Adrenal gland (tissue), 12 donors: Measurements from ENCODE around the gene SPTBN1. TPM values are rescaled to one million over a fixed set of nuclear protein-coding genes. Genes with fewer than 3 reads are reported as not detected.

Experiments used
- DNase-seq, 7 donors: peaks; one replicate each; pipeline ENCODE4 v3.0.0-alpha.2; 2019 to 2020
- H3K27ac ChIP-seq, 5 donors: fragments of 200-600 bp; sonication (generic) in 4 of 5; 1 replicate in 3 of 5; 2 replicates in 2 of 5; pipeline versions ENCODE4 v1.5.1 to v1.8.0; 2016 to 2020; ENCODE audit warnings: mild to moderate bottlenecking in 1 of 5
- H3K27me3 ChIP-seq: fragments of 200-600 bp; 2 replicates; pipeline ENCODE4 v1.8.0; 2021
- H3K36me3 ChIP-seq, 2 donors: fragments of 200-600 bp; replicated peaks in 1 of 2; 1 replicate in 1 of 2; 2 replicates in 1 of 2; pipeline versions ENCODE4 v1.5.1 to v1.8.0; 2018 to 2022
- H3K4me1 ChIP-seq, 2 donors: fragments of 200-600 bp; replicated peaks in 1 of 2; 1 replicate in 1 of 2; 2 replicates in 1 of 2; pipeline versions ENCODE4 v1.5.1 to v1.8.0; 2018 to 2021
- H3K4me3 ChIP-seq, 4 donors: fragments of 200-600 bp; sonication (generic) in 3 of 4; one replicate each; pipeline ENCODE4 v1.5.1; 2016 to 2018
- H3K9me3 ChIP-seq, 3 donors: fragments of 200-600 bp; sonication (generic) in 1 of 3; replicated peaks in 1 of 3; 1 replicate in 2 of 3; 2 replicates in 1 of 3; pipeline versions ENCODE4 v1.5.1 to v1.8.0; 2016 to 2021
- CTCF ChIP-seq, 6 experiments: fragments of 450-650 bp in 4 of 6; fragments of 200-600 bp in 2 of 6; sonication (generic) in 1 of 6; IDR thresholded peaks; 1 replicate in 5 of 6; 2 replicates in 1 of 6; pipeline versions ENCODE4 v1.5.1 to v1.8.0; 2016 to 2021; ENCODE audit warnings: antibody characterized with exemption in 6 of 6, mild to moderate bottlenecking in 2 of 6, moderate library complexity in 1 of 6
- POLR2A ChIP-seq, 2 donors: fragments of 450-650 bp; IDR thresholded peaks; one replicate each; pipeline ENCODE4 v1.6.1; 2017; ENCODE audit warnings: antibody characterized with exemption in 2 of 2, mild to moderate bottlenecking in 2 of 2, moderate library complexity in 1 of 2
- WGBS, 4 donors: extraction: QIAGEN DNeasy Blood & Tissue Kit in 2 of 4; methylation state at CpG; one replicate each; pipeline versions ENCODE4 v1.1.5 to v1.1.7; 2013 to 2017; 5-methylcytosine and 5-hydroxymethylcytosine counted together
- intact Hi-C, 2 donors: fragments of 100-400 bp; cut with DNase I; formaldehyde crosslinking; loops; one replicate each; pipeline versions ENCODE4 v1.14.1 to v1.15.0; 2022 to 2023
- polyA plus RNA-seq, 3 donors: library from polyadenylated mRNA; stranded (reverse); fragments of 200-250 nt in 2 of 3; fragments of 350-450 nt in 1 of 3; fragmentation: Illumina TruSeq in 1 of 3; extraction: RNeasy Lipid Tissue Mini Kit (QIAGEN cat#74804) in 1 of 3; gene quantifications; one replicate each; pipeline ENCODE4 v1.2.3, GENCODE V29; 2013 to 2014
- total RNA-seq, 9 donors: library from RNA; depleted of rRNA in 4 of 9; stranded (reverse); fragments of >200 nt in 4 of 9; fragments of 120-200 nt in 1 of 9; fragmentation: NEBNext Ultra II Directional in 1 of 9; extraction: Animal tissue kit (Norgen Biotek cat#: 25700) in 1 of 9; gene quantifications; one replicate each; pipeline versions ENCODE4 v1.1.0 to v1.2.4, GENCODE V29; 2013 to 2023
- donor health status: healthy with polysubstance abuse.
- donor health status: Bipolar disorder and iron deficiency.
- donor health status: DM: yes; HTN: yes; CAD: no.
- donor health status: DM: no; HTN: no; CAD: no.
- donor health status: DM: no; HTN: no; CAD: no.
- donor health status: DM: yes; HTN: yes; CAD: no.

SPTBN1 gene
- total and polyA plus RNA-seq, 12 donors = 72.9 to 653 (median 493) TPM

DNA sequence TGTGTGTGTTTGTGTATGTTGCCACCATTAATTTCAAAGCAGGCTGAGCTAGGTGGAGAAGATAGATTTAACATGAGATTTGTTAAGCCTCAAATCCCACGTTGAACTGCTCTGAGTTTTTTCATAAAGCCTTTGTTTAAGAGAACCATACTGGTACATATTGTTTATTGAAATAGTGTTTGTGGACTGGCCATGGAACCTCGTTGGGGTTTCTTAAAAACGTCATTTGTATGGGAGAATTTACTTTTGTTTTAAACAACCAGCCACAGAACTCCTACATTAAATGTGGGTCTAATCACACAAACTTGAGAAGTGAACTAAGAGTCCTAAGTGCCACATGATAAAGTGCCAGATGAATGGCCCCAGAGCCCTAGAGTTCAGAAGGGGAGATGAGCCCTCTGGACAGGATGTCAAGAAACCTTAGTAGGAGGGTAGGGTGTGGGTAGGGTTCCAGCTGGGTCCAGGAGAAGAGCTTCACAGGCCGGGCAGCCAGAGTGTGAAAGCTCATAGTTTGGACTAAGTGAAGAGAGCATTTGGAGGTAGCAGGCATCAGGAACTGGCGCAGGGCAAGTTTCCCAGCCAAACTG lies 146.7 kb downstream of the SPTBN1 start:
- Histone ChIP-seq H3K9me3 (no peaks in the 10 kb centered on the region), H3K4me3 (no peak overlapping the region), H3K4me1 (peaks cover 56 to 100% of the 10 kb centered on the region in 2 donors), H3K27ac (peak overlapping the region; percentile 26 to 82 (median 65)), H3K27me3 (no peaks in the 10 kb centered on the region), H3K36me3 (peaks cover 0 to 9% of the 10 kb centered on the region in 2 donors)
- intact Hi-C loops = no loop called here
- 56 to 70% (median 61%) methylated on average over 5 of the region's 5 CpGs for WGBS, 4 donors
- peak in 1 of 7 donors; percentile 22 for DNase-seq
- TF ChIP-seq CTCF (IDR thresholded peaks at IDR 0.05) = no peak
- TF ChIP-seq POLR2A (IDR thresholded peaks at IDR 0.05) = no peak

- 31 to 54% (median 47%) methylated on average over 3 of the region's 3 CpGs for WGBS, 4 donors
- H3K4me1 ChIP-seq = peaks cover 50 to 97% of the 10 kb centered on the region in 2 donors
- no peaks in the 10 kb centered on the region for H3K27me3 ChIP-seq
- no peaks in the 10 kb centered on the region for H3K9me3 ChIP-seq
- intact Hi-C loops = no loop called here
- TF ChIP-seq CTCF (IDR thresholded peaks at IDR 0.05) (no peak), POLR2A (IDR thresholded peaks at IDR 0.05) (no peak)
- H3K4me3 ChIP-seq = no peak overlapping the region
- peak overlapping the region; percentile 26 to 82 (median 65) for H3K27ac ChIP-seq
- peaks cover 0 to 9% of the 10 kb centered on the region in 2 donors for H3K36me3 ChIP-seq
- DNase-seq = peak in 1 of 7 donors; percentile 28
These were observed 147.2 kb downstream of the SPTBN1 start for GRCh38 chr2:54603357-54603756.

- H3K4me3 ChIP-seq = no peak overlapping the region
- DNase-seq = peak in 1 of 7 donors; percentile 18
- no peaks in the 10 kb centered on the region for H3K9me3 ChIP-seq
- no peaks in the 10 kb centered on the region for H3K27me3 ChIP-seq
- H3K4me1 ChIP-seq = peaks cover 48 to 96% of the 10 kb centered on the region in 2 donors
- no peak for TF ChIP-seq CTCF (IDR thresholded peaks at IDR 0.05)
- TF ChIP-seq POLR2A (IDR thresholded peaks at IDR 0.05) = no peak
- 41 to 100% (median 57%) methylated on average over 1 of the region's 1 CpG for WGBS, 4 donors
- H3K36me3 ChIP-seq = peaks cover 0 to 9% of the 10 kb centered on the region in 2 donors
- intact Hi-C loops = no loop called here
- H3K27ac ChIP-seq = peak overlapping the region; percentile 26 to 82 (median 65)
These were observed 147.7 kb downstream of the SPTBN1 start for GRCh38 chr2:54603796-54604195.

GRCh38 chr2:54604871-54605270 lies 148.7 kb downstream of the SPTBN1 start:
- H3K27ac ChIP-seq = peak overlapping the region in 4 of 5 donors; percentile 32 to 82 (median 65)
- H3K4me1 ChIP-seq = peaks cover 50 to 90% of the 10 kb centered on the region in 2 donors

More at GRCh38 chr2:54604871-54605270, 148.7 kb downstream of the SPTBN1 start:
- H3K9me3 ChIP-seq = no peaks in the 10 kb centered on the region
- no peak overlapping the region for H3K4me3 ChIP-seq
- no peaks in the 10 kb centered on the region for H3K27me3 ChIP-seq
- no peaks in the 10 kb centered on the region for H3K36me3 ChIP-seq
- DNase-seq = peak in 2 of 7 donors; percentile 48 to 49
- intact Hi-C loops = no loop called here
- TF ChIP-seq POLR2A (IDR thresholded peaks at IDR 0.05) (no peak), CTCF (IDR thresholded peaks at IDR 0.05) (no peak)
- 38 to 46% (median 43%) methylated on average over 10 of the region's 10 CpGs for WGBS, 4 donors
